Ishikawa (cell line): ENCODE results near the gene LATS2.

Source experiments
- CEBPB ChIP-seq: IDR thresholded peaks from 2 replicates; pipeline ENCODE4 v1.6.1; 2012
- CREB1 ChIP-seq: IDR thresholded peaks from 2 replicates; pipeline ENCODE4 v1.6.1; 2012; ENCODE audit warnings: low read depth
- EGR1 ChIP-seq: IDR thresholded peaks from 2 replicates; pipeline ENCODE4 v1.6.1; 2012
- EP300 ChIP-seq: IDR thresholded peaks from 2 replicates; pipeline ENCODE4 v1.6.1; 2012; ENCODE audit warnings: borderline replicate concordance
- FOXM1 ChIP-seq: IDR thresholded peaks from 2 replicates; pipeline ENCODE4 v1.6.1; 2012; ENCODE audit warnings: low read depth, borderline replicate concordance
- NFIC ChIP-seq: IDR thresholded peaks from 2 replicates; pipeline ENCODE4 v1.6.1; 2012
- RAD21 ChIP-seq: IDR thresholded peaks from 2 replicates; pipeline ENCODE4 v1.6.1; 2012; ENCODE audit warnings: low read depth
- TAF1 ChIP-seq: IDR thresholded peaks from 2 replicates; pipeline ENCODE4 v1.6.1; 2012; ENCODE audit warnings: low read depth, mild to moderate bottlenecking
- TCF12 ChIP-seq: IDR thresholded peaks from 2 replicates; pipeline ENCODE4 v1.6.1; 2012; ENCODE audit warnings: low read depth
- TEAD4 ChIP-seq: IDR thresholded peaks from 2 replicates; pipeline ENCODE4 v1.6.1; 2012
- YY1 ChIP-seq: IDR thresholded peaks from 2 replicates; pipeline ENCODE4 v1.6.1; 2012; ENCODE audit warnings: low read depth
- ZBTB7A ChIP-seq: IDR thresholded peaks from 2 replicates; pipeline ENCODE4 v1.6.1; 2012; ENCODE audit warnings: low read depth
- TF ChIP-seq, protein P1 (sequence below): IDR thresholded peaks from 2 replicates; pipeline ENCODE4 v1.6.1; 2012
- TF ChIP-seq, protein P2 (sequence below): IDR thresholded peaks from 2 replicates; pipeline ENCODE4 v1.6.1; 2012
- TF ChIP-seq, protein P3 (sequence below): IDR thresholded peaks from 2 replicates; pipeline ENCODE4 v1.6.1; 2012; ENCODE audit warnings: low read depth, mild to moderate bottlenecking

Gene LATS2

DNA sequence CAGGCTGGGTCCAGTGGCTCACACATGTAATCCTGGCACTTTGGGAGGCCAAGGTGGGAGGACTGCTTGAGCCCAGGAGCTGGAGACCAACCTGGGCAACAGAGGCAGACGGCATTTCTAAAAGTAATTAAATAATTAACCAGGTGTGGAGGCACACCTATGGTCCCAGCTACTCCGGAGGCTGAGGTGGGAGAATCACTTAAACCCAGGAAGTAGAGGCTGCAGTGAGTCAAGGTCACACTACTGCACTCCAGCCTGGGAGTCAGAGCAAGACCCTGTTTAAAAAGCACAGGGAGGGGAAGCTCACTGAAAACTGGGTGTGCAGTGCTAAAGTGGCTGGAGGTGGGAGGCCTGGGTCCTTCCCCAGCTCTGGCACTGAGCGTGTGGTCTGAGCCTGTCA is 9.7 kb downstream of the LATS2 start:
- no peak for TF ChIP-seq FOXM1
- TF ChIP-seq, protein P1, sequence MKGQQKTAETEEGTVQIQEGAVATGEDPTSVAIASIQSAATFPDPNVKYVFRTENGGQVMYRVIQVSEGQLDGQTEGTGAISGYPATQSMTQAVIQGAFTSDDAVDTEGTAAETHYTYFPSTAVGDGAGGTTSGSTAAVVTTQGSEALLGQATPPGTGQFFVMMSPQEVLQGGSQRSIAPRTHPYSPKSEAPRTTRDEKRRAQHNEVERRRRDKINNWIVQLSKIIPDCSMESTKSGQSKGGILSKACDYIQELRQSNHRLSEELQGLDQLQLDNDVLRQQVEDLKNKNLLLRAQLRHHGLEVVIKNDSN: no peak
- TF ChIP-seq TCF12: no peak
- no peak for TF ChIP-seq EP300
- TF ChIP-seq, protein P2, sequence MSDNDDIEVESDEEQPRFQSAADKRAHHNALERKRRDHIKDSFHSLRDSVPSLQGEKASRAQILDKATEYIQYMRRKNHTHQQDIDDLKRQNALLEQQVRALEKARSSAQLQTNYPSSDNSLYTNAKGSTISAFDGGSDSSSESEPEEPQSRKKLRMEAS: no peak
- no peak for TF ChIP-seq NFIC
- TF ChIP-seq CREB1: no peak
- no peak for TF ChIP-seq TEAD4
- no peak for TF ChIP-seq RAD21
- TF ChIP-seq CEBPB: no peak
- TF ChIP-seq TAF1: no peak
- TF ChIP-seq, protein P3, sequence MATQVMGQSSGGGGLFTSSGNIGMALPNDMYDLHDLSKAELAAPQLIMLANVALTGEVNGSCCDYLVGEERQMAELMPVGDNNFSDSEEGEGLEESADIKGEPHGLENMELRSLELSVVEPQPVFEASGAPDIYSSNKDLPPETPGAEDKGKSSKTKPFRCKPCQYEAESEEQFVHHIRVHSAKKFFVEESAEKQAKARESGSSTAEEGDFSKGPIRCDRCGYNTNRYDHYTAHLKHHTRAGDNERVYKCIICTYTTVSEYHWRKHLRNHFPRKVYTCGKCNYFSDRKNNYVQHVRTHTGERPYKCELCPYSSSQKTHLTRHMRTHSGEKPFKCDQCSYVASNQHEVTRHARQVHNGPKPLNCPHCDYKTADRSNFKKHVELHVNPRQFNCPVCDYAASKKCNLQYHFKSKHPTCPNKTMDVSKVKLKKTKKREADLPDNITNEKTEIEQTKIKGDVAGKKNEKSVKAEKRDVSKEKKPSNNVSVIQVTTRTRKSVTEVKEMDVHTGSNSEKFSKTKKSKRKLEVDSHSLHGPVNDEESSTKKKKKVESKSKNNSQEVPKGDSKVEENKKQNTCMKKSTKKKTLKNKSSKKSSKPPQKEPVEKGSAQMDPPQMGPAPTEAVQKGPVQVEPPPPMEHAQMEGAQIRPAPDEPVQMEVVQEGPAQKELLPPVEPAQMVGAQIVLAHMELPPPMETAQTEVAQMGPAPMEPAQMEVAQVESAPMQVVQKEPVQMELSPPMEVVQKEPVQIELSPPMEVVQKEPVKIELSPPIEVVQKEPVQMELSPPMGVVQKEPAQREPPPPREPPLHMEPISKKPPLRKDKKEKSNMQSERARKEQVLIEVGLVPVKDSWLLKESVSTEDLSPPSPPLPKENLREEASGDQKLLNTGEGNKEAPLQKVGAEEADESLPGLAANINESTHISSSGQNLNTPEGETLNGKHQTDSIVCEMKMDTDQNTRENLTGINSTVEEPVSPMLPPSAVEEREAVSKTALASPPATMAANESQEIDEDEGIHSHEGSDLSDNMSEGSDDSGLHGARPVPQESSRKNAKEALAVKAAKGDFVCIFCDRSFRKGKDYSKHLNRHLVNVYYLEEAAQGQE: no peak

DNA sequence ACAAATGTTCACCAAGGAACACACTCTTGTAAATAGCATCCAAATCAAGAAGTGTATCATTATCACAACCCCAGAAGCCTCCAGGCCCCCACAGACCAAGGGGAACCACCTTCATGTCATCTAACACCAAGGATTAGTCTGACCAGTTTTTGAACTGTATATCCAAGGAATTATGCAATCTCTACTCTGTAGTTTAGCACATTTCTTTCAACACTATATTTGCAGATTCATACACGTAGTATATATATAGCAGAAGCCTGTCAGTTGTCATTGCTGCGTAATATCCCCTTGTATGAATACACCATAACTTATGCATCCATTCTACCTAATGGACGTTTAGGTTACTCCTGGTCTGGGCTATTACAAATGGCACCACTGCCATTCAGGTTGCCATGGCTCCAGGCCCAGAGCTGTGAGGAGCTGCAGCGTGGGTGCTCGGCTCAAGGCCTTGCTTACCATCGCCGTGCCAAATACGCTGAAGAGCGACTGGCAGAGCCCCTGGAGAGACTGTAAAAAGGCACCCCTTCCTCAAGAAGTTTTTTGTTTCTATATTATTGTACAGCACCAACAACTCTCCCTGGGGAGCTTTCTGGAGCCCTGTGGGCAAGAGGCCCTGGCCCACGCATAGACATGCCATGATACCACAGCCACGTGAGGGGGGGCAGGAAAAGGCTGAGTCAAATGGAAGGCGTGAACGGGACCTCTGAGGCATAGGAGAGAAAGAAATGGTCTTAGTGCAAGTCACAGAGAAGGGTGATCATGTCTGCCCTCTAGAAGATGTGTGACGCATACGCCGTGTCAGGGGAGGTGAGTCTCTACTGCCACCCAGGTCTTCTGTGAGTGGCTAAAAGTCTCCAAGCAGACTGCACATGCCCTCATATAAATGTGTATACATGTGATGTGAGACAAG is 10.8 kb downstream of the LATS2 start:
- TF ChIP-seq, protein P2: no peak
- 0 out of 2 replicates have a peak, but pooled peaks have one; percentile 28 for TF ChIP-seq CEBPB

DNA sequence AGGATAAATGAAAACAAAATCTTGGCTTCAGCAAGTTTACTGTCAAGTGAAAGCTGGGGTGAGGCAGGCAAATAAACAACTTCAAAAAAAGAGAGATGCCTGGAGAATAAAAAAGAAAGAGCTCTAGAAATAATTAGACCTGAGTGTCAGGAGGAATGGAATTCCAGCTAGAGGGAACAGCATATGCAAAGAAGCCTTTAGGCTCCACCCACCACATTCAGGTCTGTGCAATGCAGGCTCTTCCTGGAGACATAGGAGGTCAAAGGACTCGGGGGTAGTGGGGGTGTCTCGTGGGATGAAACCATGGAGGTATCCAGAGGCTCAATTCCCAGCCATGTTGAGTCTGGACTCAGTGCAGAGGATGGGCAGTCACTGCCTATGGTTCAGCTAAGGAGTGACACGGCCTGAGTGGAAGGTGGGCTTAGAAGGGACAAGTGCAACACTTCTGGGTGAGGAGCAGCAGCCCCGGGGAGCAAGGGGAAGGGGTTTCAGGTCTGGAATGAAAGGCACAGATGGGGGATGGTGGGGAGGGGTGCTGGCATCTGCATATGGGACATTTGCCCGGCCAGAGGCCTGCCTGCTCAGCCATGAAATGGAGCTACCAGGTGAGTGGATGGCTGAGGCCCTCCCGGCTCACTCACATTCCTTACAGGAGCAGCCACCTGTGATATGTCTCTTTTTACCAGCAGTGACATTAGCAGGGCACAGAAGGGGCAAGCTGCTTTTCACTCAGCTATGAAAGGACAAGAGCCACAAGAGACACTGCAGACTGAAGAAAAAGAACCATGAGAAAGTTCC is 12.3 kb downstream of the LATS2 start:
- no peak for TF ChIP-seq ZBTB7A
- no peak for TF ChIP-seq TAF1
- TF ChIP-seq TEAD4: peak; percentile 47
- no peak for TF ChIP-seq FOXM1
- TF ChIP-seq EP300: no peak
- TF ChIP-seq TCF12: peak; percentile 35; the same call in 1 of the 2 replicates
- TF ChIP-seq NFIC: peak; percentile 46; the same call in 1 of the 2 replicates
- TF ChIP-seq, protein P1: no peak
- TF ChIP-seq, protein P3: no peak
- TF ChIP-seq, protein P2: no peak
- no peak for TF ChIP-seq CEBPB
- TF ChIP-seq EGR1: no peak
- no peak for TF ChIP-seq RAD21
- no peak for TF ChIP-seq YY1
- no peak for TF ChIP-seq CREB1

DNA sequence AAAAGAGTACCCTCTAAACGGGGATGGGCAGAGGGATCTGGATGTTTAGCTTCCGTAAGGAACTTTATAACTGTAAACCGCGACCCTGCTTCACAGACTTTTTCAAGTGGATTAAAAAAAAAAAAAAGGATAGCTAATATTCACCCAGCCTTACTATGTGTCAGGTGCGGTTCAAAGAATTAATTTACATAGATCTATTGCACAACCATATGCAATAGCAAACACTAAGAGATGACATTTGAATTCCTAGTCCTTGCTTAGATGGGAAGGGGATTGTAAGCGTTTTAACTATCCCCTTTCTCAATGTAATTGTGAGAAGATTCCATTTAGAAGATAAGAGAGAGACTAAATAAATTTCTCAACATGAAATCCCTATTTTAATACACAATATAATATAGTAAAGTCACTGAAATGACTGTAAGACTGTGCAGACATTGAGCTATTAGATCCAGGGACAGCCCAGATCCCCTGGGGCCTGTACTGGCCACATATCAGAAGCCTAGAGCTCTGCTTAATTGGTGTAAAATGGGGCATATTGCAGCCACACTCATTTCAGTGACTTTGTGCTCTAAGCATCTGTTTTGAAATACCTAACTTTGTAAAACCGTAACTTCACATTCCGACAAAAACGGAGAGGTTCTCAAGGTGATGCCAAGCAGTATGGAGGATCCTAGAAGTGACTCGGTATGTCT is 13.6 kb downstream of the LATS2 start:
- no peak for TF ChIP-seq EP300
- 0 out of 2 replicates have a peak, but pooled peaks have one; percentile 21 for TF ChIP-seq CEBPB

DNA sequence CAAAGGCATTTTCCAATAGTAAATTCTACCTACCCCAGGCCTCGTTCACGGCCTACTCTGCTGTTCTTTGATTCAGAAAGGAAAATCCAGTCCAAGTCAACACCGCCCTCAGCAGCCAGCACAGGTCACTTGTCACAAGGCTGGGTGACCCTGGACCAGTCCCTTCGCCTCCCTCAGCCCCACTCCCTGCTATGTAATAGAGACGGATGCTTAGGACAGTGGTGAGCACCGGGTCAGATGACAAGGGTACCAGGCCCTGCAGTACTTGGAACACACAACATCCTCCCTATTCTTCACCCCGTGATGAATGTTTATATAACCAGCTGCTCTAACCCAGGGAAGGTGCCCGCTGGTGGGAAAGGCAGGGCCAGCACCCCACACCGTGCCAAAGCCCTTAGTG is 14.3 kb downstream of the LATS2 start:
- TF ChIP-seq, protein P1: no peak
- TF ChIP-seq EGR1 (no peak), CEBPB (no peak), CREB1 (no peak), EP300 (no peak), TEAD4 (no peak), ZBTB7A (no peak), NFIC (no peak), FOXM1 (no peak), RAD21 (no peak), TCF12 (no peak), TAF1 (no peak), YY1 (no peak)
- TF ChIP-seq, protein P2: no peak
- TF ChIP-seq, protein P3: no peak
